Left lung (tissue), 10 donors: Measurements from ENCODE around the gene ZBTB1. TPM values are rescaled to one million over a fixed set of nuclear protein-coding genes. Genes with fewer than 3 reads are reported as not detected.

Experiments used
- ATAC-seq: fragments of 200-7000 bp; cut with Tn5 transposase; one replicate; pipeline ENCODE4 v1.9.1; 2020; ENCODE audit warnings: moderate library complexity
- DNase-seq, 4 donors: peaks; one replicate each; pipeline ENCODE4 v3.0.0-alpha.2; 2013 to 2020
- H3K27ac ChIP-seq, 2 donors: fragments of 200-600 bp; sonication (generic) in 1 of 2; one replicate each; pipeline versions ENCODE4 v1.5.0 to v1.8.0; 2020 to 2021
- H3K27me3 ChIP-seq, 2 donors: fragments of 200-600 bp; sonication (generic) in 1 of 2; one replicate each; pipeline versions ENCODE4 v1.5.0 to v1.8.0; 2020 to 2021
- H3K36me3 ChIP-seq, 2 donors: fragments of 200-600 bp; sonication (generic) in 1 of 2; one replicate each; pipeline versions ENCODE4 v1.5.0 to v1.8.0; 2020 to 2021
- H3K4me1 ChIP-seq, 2 donors: fragments of 200-600 bp; one replicate each; pipeline ENCODE4 v1.8.0; 2021
- H3K4me3 ChIP-seq, 2 donors: fragments of 200-600 bp; sonication (generic) in 1 of 2; one replicate each; pipeline versions ENCODE4 v1.5.0 to v1.8.0; 2020 to 2021; ENCODE audit warnings: mild to moderate bottlenecking in 1 of 2
- H3K9me3 ChIP-seq, 2 donors: fragments of 200-600 bp; sonication (generic) in 1 of 2; one replicate each; pipeline versions ENCODE4 v1.5.0 to v1.8.0; 2020 to 2021
- intact Hi-C, 2 donors: fragments of 100-400 bp; cut with DNase I; formaldehyde crosslinking; loops; one replicate each; pipeline versions ENCODE4 v1.11.2 to v1.14.2; 2022
- polyA plus RNA-seq, 6 donors: library from polyadenylated mRNA; unstranded; fragments of 120-200 nt; gene quantifications; one replicate each; pipeline ENCODE4 v1.2.1, GENCODE V29; 2013; ENCODE audit not compliant: insufficient read length in 6 of 6
- total RNA-seq, 2 donors: library from RNA; stranded (reverse); fragmentation: NEBNext Ultra II Directional; extraction: Animal tissue kit (Norgen Biotek cat#: 25700); gene quantifications; one replicate each; pipeline ENCODE4 v1.2.1, GENCODE V29; 2021
- TF ChIP-seq, protein P1 (sequence below), 2 donors: fragments of 200-600 bp; sonication (generic) in 1 of 2; IDR thresholded peaks; one replicate each; pipeline versions ENCODE4 v1.5.0 to v1.8.0; 2021; ENCODE audit warnings: antibody characterized with exemption in 2 of 2
- donor health status: DM: no; HTN: yes; CAD: no.
- donor health status: DM: no; HTN: no; CAD: no.

The ZBTB1 gene
- total and polyA plus RNA-seq, 8 donors: 35.5 to 75.8 (median 70.3) TPM

GRCh38 chr14:64476438-64476837 is 28.1 kb upstream of the ZBTB1 start:
- intact Hi-C loops: loop anchor here in 1 of 2 donors (10.0 kb wide), 1 partner anchor 132 kb away; no protein-coding TSS in a partner anchor
- DNase-seq: no peak

GRCh38 chr14:64478634-64479250 is 25.8 kb upstream of the ZBTB1 start:
- intact Hi-C loops: loop anchor here in 1 of 2 donors (10.0 kb wide), 1 partner anchor 134 kb away; no protein-coding TSS in a partner anchor
- DNase-seq (peak in 2 of 4 donors; percentile 27 to 48), ATAC-seq (peak; percentile 62)
- TF ChIP-seq, protein P1, sequence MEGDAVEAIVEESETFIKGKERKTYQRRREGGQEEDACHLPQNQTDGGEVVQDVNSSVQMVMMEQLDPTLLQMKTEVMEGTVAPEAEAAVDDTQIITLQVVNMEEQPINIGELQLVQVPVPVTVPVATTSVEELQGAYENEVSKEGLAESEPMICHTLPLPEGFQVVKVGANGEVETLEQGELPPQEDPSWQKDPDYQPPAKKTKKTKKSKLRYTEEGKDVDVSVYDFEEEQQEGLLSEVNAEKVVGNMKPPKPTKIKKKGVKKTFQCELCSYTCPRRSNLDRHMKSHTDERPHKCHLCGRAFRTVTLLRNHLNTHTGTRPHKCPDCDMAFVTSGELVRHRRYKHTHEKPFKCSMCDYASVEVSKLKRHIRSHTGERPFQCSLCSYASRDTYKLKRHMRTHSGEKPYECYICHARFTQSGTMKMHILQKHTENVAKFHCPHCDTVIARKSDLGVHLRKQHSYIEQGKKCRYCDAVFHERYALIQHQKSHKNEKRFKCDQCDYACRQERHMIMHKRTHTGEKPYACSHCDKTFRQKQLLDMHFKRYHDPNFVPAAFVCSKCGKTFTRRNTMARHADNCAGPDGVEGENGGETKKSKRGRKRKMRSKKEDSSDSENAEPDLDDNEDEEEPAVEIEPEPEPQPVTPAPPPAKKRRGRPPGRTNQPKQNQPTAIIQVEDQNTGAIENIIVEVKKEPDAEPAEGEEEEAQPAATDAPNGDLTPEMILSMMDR (IDR thresholded peaks at IDR 0.05): peak in 1 of 2 donors; percentile 32
- Histone ChIP-seq H3K27ac (no peak overlapping the region), H3K36me3 (no peaks in the 10 kb centered on the region), H3K27me3 (no peaks in the 10 kb centered on the region), H3K4me1 (no peaks in the 10 kb centered on the region), H3K9me3 (no peaks in the 10 kb centered on the region), H3K4me3 (no peak overlapping the region)

More at GRCh38 chr14:64476438-64476837, 28.1 kb upstream of the ZBTB1 start:
- TF ChIP-seq, protein P1 (IDR thresholded peaks at IDR 0.05): no peak
- H3K4me1 ChIP-seq: no peaks in the 10 kb centered on the region
- H3K27ac ChIP-seq: no peak overlapping the region
- no peak for ATAC-seq
- no peak overlapping the region for H3K4me3 ChIP-seq
- no peaks in the 10 kb centered on the region for H3K27me3 ChIP-seq
- H3K36me3 ChIP-seq: no peaks in the 10 kb centered on the region
- H3K9me3 ChIP-seq: no peaks in the 10 kb centered on the region

GRCh38 chr14:64488590-64489099 is 15.9 kb upstream of the ZBTB1 start:
- intact Hi-C loops: no loop called here
- ATAC-seq: no peak
- Histone ChIP-seq H3K27me3 (no peaks in the 10 kb centered on the region), H3K4me3 (no peak overlapping the region), H3K27ac (no peak overlapping the region), H3K9me3 (no peaks in the 10 kb centered on the region), H3K36me3 (peaks cover 0 to 36% of the 10 kb centered on the region in 2 donors), H3K4me1 (no peaks in the 10 kb centered on the region)
- TF ChIP-seq, protein P1 (IDR thresholded peaks at IDR 0.05): no peak
- DNase-seq: no peak

- Histone ChIP-seq H3K9me3 (no peaks in the 10 kb centered on the region), H3K4me1 (no peaks in the 10 kb centered on the region), H3K36me3 (peaks cover 0 to 26% of the 10 kb centered on the region in 2 donors), H3K4me3 (no peak overlapping the region), H3K27ac (no peak overlapping the region), H3K27me3 (no peaks in the 10 kb centered on the region)
- intact Hi-C loops: no loop called here
- DNase-seq (no peak), ATAC-seq (no peak)
- TF ChIP-seq, protein P1 (IDR thresholded peaks at IDR 0.05): no peak
These were observed 12.9 kb upstream of the ZBTB1 start for GRCh38 chr14:64491637-64492036.

- no peaks in the 10 kb centered on the region for H3K4me1 ChIP-seq
- H3K9me3 ChIP-seq: no peaks in the 10 kb centered on the region
- no peak for ATAC-seq
- H3K27ac ChIP-seq: no peak overlapping the region
- peaks cover 0 to 16% of the 10 kb centered on the region in 2 donors for H3K36me3 ChIP-seq
- intact Hi-C loops: no loop called here
- no peaks in the 10 kb centered on the region for H3K27me3 ChIP-seq
- H3K4me3 ChIP-seq: no peak overlapping the region
- DNase-seq: no peak
- TF ChIP-seq, protein P1 (IDR thresholded peaks at IDR 0.05): no peak
These were observed 11.1 kb upstream of the ZBTB1 start for GRCh38 chr14:64493455-64493854.
